ENCODE measurements around the gene TMEM176B.
"Not testable (repeated sequence)": the region's sequence is repeated elsewhere in the genome, so short reads cannot be mapped to it uniquely, and the experiment has no call there.

The TMEM176B gene

GRCh38 chr7:150823043-150823442, 22.9 kb upstream of the TMEM176B start:
- DNase-seq (ENCODE audit: low read depth), result no peak

GRCh38 chr7:150820578-150821198, 20.5 kb upstream of the TMEM176B start:
- DNase-seq (ENCODE audit: low read depth), result no peak

GRCh38 chr7:150820148-150820547, 20.0 kb upstream of the TMEM176B start:
- no peak for DNase-seq (ENCODE audit: low read depth)

- DNase-seq (ENCODE audit: low read depth), result no peak
Observed at GRCh38 chr7:150818971-150819370, 18.8 kb upstream of the TMEM176B start.

GRCh38 chr7:150814328-150815001, 14.3 kb upstream of the TMEM176B start:
- DNase-seq (ENCODE audit: low read depth), result no peak

GRCh38 chr7:150807616-150808438, 7.7 kb upstream of the TMEM176B start:
- DNase-seq (ENCODE audit: low read depth), result not testable (repeated sequence)

- no peak for DNase-seq (ENCODE audit: low read depth)
Observed at GRCh38 chr7:150806863-150807262, 6.7 kb upstream of the TMEM176B start.

- no peak for DNase-seq (ENCODE audit: low read depth)
Observed at GRCh38 chr7:150806454-150806853, 6.3 kb upstream of the TMEM176B start.

GRCh38 chr7:150805864-150806263, 5.7 kb upstream of the TMEM176B start:
- no peak for DNase-seq (ENCODE audit: low read depth)

- no peak for DNase-seq (ENCODE audit: low read depth)
Observed at GRCh38 chr7:150804802-150805201, 4.6 kb upstream of the TMEM176B start.

GRCh38 chr7:150803161-150803860, 3.1 kb upstream of the TMEM176B start:
- DNase-seq (ENCODE audit: low read depth), result no peak

GRCh38 chr7:150801946-150802771, 2.0 kb upstream of the TMEM176B start:
- DNase-seq (ENCODE audit: low read depth), result no peak

- no peak for DNase-seq (ENCODE audit: low read depth)
Observed at GRCh38 chr7:150801242-150801945, 1.2 kb upstream of the TMEM176B start.

- no peak for DNase-seq (ENCODE audit: low read depth)
Observed at GRCh38 chr7:150800581-150801241, 547 bp upstream of the TMEM176B start, which contains the start of gene TMEM176A. TMEM176A (plus strand) TSS chr7:150800769; CDS start chr7:150801551, 782 bp downstream.

- no peak for DNase-seq (ENCODE audit: low read depth)
Observed at GRCh38 chr7:150799156-150799555, 1.0 kb downstream of the TMEM176B start.

GRCh38 chr7:150797661-150798060, 2.5 kb downstream of the TMEM176B start:
- no peak for DNase-seq (ENCODE audit: low read depth)

- no peak for DNase-seq (ENCODE audit: low read depth)
Observed at GRCh38 chr7:150793569-150794238, 6.5 kb downstream of the TMEM176B start.

- DNase-seq (ENCODE audit: low read depth), result no peak
Observed at GRCh38 chr7:150791746-150792452, 8.3 kb downstream of the TMEM176B start.

GRCh38 chr7:150791304-150791703, 8.9 kb downstream of the TMEM176B start:
- DNase-seq (ENCODE audit: low read depth), result no peak
